Nephron (organoid): ENCODE results near the gene NCAM2.

Experiments used
- H3K27ac Mint-ChIP-seq, 3 experiments: 2 replicates each; pipeline ENCODE4 v1.8.0; 2020; ENCODE audit warnings: mixed read lengths in 3 of 3, mild to moderate bottlenecking in 2 of 3, moderate library complexity in 1 of 3
- H3K27me3 Mint-ChIP-seq: 2 replicates; pipeline ENCODE4 v1.8.0; 2021; ENCODE audit warnings: low read depth, mild to moderate bottlenecking, moderate library complexity, mixed read lengths
- H3K36me3 Mint-ChIP-seq: 2 replicates; pipeline ENCODE4 v1.8.0; 2020; ENCODE audit warnings: low read depth, mixed read lengths
- H3K4me1 Mint-ChIP-seq: 2 replicates; pipeline ENCODE4 v1.8.0; 2020; ENCODE audit warnings: mixed read lengths
- H3K4me3 Mint-ChIP-seq, 3 experiments: 2 replicates each; pipeline ENCODE4 v1.8.0; 2020; ENCODE audit warnings: mild to moderate bottlenecking in 3 of 3, mixed read lengths in 3 of 3, moderate library complexity in 2 of 3
- H3K9me3 Mint-ChIP-seq: 2 replicates; pipeline ENCODE4 v1.8.0; 2020; ENCODE audit warnings: mixed read lengths
- TF ChIP-seq, protein P1 (sequence below), 3 experiments: fragments of 200-600 bp; sonication (generic); IDR thresholded peaks; one replicate each; pipeline ENCODE4 v1.5.0; 2021; ENCODE audit warnings: antibody characterized with exemption in 3 of 3; ENCODE audit not compliant: unreplicated experiment in 3 of 3

Gene NCAM2

GRCh38 chr21:21309510-21309909 is 311.3 kb downstream of the NCAM2 start:
- H3K4me1 Mint-ChIP-seq, result no peaks in the 10 kb centered on the region
- no peaks in the 10 kb centered on the region for H3K27me3 Mint-ChIP-seq
- H3K9me3 Mint-ChIP-seq, result no peaks in the 10 kb centered on the region
- H3K4me3 Mint-ChIP-seq, result no peak overlapping the region
- no peaks in the 10 kb centered on the region for H3K36me3 Mint-ChIP-seq
- TF ChIP-seq, protein P1, sequence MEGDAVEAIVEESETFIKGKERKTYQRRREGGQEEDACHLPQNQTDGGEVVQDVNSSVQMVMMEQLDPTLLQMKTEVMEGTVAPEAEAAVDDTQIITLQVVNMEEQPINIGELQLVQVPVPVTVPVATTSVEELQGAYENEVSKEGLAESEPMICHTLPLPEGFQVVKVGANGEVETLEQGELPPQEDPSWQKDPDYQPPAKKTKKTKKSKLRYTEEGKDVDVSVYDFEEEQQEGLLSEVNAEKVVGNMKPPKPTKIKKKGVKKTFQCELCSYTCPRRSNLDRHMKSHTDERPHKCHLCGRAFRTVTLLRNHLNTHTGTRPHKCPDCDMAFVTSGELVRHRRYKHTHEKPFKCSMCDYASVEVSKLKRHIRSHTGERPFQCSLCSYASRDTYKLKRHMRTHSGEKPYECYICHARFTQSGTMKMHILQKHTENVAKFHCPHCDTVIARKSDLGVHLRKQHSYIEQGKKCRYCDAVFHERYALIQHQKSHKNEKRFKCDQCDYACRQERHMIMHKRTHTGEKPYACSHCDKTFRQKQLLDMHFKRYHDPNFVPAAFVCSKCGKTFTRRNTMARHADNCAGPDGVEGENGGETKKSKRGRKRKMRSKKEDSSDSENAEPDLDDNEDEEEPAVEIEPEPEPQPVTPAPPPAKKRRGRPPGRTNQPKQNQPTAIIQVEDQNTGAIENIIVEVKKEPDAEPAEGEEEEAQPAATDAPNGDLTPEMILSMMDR (IDR thresholded peaks at IDR 0.05; ENCODE audit: unreplicated experiment in 3 of 3), result no peak
- H3K27ac Mint-ChIP-seq, result no peak overlapping the region

GRCh38 chr21:21324297-21324696 is 326.1 kb downstream of the NCAM2 start:
- Mint-ChIP-seq H3K36me3 (no peaks in the 10 kb centered on the region), H3K27me3 (no peaks in the 10 kb centered on the region), H3K9me3 (no peaks in the 10 kb centered on the region), H3K4me1 (no peaks in the 10 kb centered on the region), H3K4me3 (no peak overlapping the region), H3K27ac (no peak overlapping the region)
- TF ChIP-seq, protein P1 (IDR thresholded peaks at IDR 0.05; ENCODE audit: unreplicated experiment in 3 of 3), result no peak

GRCh38 chr21:21332492-21332891 is 334.3 kb downstream of the NCAM2 start:
- no peak overlapping the region for H3K4me3 Mint-ChIP-seq
- TF ChIP-seq, protein P1 (IDR thresholded peaks at IDR 0.05; ENCODE audit: unreplicated experiment in 3 of 3), result no peak
- no peak overlapping the region for H3K27ac Mint-ChIP-seq
- H3K9me3 Mint-ChIP-seq, result no peaks in the 10 kb centered on the region
- no peaks in the 10 kb centered on the region for H3K27me3 Mint-ChIP-seq
- H3K36me3 Mint-ChIP-seq, result no peaks in the 10 kb centered on the region
- H3K4me1 Mint-ChIP-seq, result no peaks in the 10 kb centered on the region

DNA sequence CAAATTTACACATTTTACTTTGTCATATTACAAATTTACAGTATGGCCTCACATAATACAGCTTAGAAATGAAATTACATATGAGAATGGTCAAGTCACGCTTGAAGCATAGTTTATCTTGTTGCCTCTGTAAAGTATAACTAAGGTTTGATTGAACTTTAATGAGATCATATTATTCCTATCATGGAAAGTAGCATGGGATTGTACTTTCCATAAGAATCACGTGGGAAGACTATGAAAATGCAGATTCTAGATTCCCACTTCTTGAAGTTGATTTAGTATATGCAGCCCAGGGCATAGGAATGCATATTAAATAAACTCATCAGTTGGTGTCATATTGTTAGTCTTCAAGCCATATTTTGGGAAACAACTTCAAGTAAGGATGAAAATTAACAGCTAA is 342.8 kb downstream of the NCAM2 start:
- Mint-ChIP-seq H3K9me3 (peaks cover 14% of the 10 kb centered on the region), H3K27me3 (no peaks in the 10 kb centered on the region), H3K27ac (no peak overlapping the region), H3K4me3 (no peak overlapping the region), H3K36me3 (no peaks in the 10 kb centered on the region), H3K4me1 (no peaks in the 10 kb centered on the region)
- TF ChIP-seq, protein P1 (IDR thresholded peaks at IDR 0.05; ENCODE audit: unreplicated experiment in 3 of 3), result no peak

- TF ChIP-seq, protein P1 (IDR thresholded peaks at IDR 0.05; ENCODE audit: unreplicated experiment in 3 of 3), result no peak
- Mint-ChIP-seq H3K36me3 (no peaks in the 10 kb centered on the region), H3K4me3 (no peak overlapping the region), H3K4me1 (no peaks in the 10 kb centered on the region), H3K27me3 (no peaks in the 10 kb centered on the region), H3K27ac (no peak overlapping the region), H3K9me3 (peaks cover 26% of the 10 kb centered on the region)
Measured at GRCh38 chr21:21345296-21345695, 347.1 kb downstream of the NCAM2 start.

DNA sequence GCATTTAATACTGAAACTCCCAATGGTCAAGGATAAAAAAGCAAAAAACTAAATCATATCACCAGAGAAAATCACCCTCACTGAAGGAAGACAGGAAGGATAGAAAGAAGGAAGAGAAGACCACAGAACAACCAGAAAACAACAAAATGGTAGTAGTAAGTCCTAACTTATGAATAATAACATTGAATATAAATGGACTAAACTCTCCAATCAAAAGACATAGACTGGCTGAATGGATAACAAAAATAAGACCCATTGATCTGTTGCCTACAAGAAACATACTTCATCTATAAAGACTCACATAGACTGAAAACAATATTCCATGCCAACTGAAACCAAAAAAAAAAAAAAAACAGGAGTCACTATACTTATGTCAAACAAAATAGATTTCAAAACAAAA is 347.7 kb downstream of the NCAM2 start:
- Mint-ChIP-seq H3K4me3 (no peak overlapping the region), H3K27ac (no peak overlapping the region)
- TF ChIP-seq, protein P1 (IDR thresholded peaks at IDR 0.05; ENCODE audit: unreplicated experiment in 3 of 3), result no peak

More for the DNA sequence above, 347.7 kb downstream of the NCAM2 start:
- Mint-ChIP-seq H3K9me3 (peaks cover 26% of the 10 kb centered on the region), H3K36me3 (no peaks in the 10 kb centered on the region), H3K27me3 (no peaks in the 10 kb centered on the region), H3K4me1 (no peaks in the 10 kb centered on the region)
